Activated CD4-positive, alpha-beta T cell treated with anti-CD3 and anti-CD28 coated beads for 36 hours (primary cell): ENCODE data around the gene RBBP5. TPM values are rescaled to one million over a fixed set of nuclear protein-coding genes. Genes with fewer than 3 reads are reported as not detected.
A peak's percentile ranks its signal among the peaks of the same experiment; 100 is the strongest.
"Not testable (repeated sequence)": the region's sequence is repeated elsewhere in the genome, so short reads cannot be mapped to it uniquely, and the experiment has no call there.

Experiments used
- ATAC-seq: fragments of 200-7000 bp; cut with Tn5 transposase; one replicate; pipeline ENCODE4 v1.10.0; 2021; ENCODE audit warnings: mild to moderate bottlenecking, moderate library complexity
- CTCF ChIA-PET: fragments of 350-600 bp; sonication (Branson Sonifier 250); formaldehyde crosslinking; loops from one replicate; lab custom pipeline; 2021; ENCODE audit warnings: antibody characterized with exemption; lab: Charles Lee
- POLR2A ChIA-PET: fragments of 350-600 bp; sonication (Branson Sonifier 250); formaldehyde crosslinking; loops from one replicate; lab custom pipeline; 2021; ENCODE audit warnings: antibody characterized with exemption, inconsistent platforms; lab: Charles Lee
- DNase-seq: peaks from one replicate; pipeline ENCODE4 v3.0.0-alpha.2; 2020
- H3K27ac Mint-ChIP-seq: one replicate; pipeline ENCODE4 v1.8.0; 2021; ENCODE audit warnings: mixed read lengths
- H3K27me3 Mint-ChIP-seq: one replicate; pipeline ENCODE4 v1.8.0; 2021; ENCODE audit warnings: mixed read lengths
- H3K36me3 Mint-ChIP-seq: one replicate; pipeline ENCODE4 v1.8.0; 2021; ENCODE audit warnings: low read depth, mixed read lengths
- H3K4me1 Mint-ChIP-seq: one replicate; pipeline ENCODE4 v1.8.0; 2021; ENCODE audit warnings: mixed read lengths
- H3K4me3 Mint-ChIP-seq: one replicate; pipeline ENCODE4 v1.8.0; 2021; ENCODE audit warnings: mild to moderate bottlenecking, moderate library complexity, mixed read lengths
- H3K9me3 Mint-ChIP-seq: one replicate; pipeline ENCODE4 v1.8.0; 2021; ENCODE audit warnings: low read depth, mixed read lengths
- intact Hi-C, 2 experiments: fragments of 100-400 bp; cut with DNase I in 1 of 2; cut with micrococcal nuclease in 1 of 2; formaldehyde crosslinking; loops; one replicate each; pipeline versions ENCODE4 v1.14.2 to v1.15.1; 2022 to 2024; cut with DNase I, micrococcal nuclease
- total RNA-seq, 2 experiments: library from RNA; stranded (reverse); gene quantifications; one replicate each; pipeline ENCODE4 v1.2.3, GENCODE V29; 2021

RBBP5 gene, protein sequence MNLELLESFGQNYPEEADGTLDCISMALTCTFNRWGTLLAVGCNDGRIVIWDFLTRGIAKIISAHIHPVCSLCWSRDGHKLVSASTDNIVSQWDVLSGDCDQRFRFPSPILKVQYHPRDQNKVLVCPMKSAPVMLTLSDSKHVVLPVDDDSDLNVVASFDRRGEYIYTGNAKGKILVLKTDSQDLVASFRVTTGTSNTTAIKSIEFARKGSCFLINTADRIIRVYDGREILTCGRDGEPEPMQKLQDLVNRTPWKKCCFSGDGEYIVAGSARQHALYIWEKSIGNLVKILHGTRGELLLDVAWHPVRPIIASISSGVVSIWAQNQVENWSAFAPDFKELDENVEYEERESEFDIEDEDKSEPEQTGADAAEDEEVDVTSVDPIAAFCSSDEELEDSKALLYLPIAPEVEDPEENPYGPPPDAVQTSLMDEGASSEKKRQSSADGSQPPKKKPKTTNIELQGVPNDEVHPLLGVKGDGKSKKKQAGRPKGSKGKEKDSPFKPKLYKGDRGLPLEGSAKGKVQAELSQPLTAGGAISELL
- 10 to 100 TPM; 23.1 to 24.3 TPM for total RNA-seq

DNA sequence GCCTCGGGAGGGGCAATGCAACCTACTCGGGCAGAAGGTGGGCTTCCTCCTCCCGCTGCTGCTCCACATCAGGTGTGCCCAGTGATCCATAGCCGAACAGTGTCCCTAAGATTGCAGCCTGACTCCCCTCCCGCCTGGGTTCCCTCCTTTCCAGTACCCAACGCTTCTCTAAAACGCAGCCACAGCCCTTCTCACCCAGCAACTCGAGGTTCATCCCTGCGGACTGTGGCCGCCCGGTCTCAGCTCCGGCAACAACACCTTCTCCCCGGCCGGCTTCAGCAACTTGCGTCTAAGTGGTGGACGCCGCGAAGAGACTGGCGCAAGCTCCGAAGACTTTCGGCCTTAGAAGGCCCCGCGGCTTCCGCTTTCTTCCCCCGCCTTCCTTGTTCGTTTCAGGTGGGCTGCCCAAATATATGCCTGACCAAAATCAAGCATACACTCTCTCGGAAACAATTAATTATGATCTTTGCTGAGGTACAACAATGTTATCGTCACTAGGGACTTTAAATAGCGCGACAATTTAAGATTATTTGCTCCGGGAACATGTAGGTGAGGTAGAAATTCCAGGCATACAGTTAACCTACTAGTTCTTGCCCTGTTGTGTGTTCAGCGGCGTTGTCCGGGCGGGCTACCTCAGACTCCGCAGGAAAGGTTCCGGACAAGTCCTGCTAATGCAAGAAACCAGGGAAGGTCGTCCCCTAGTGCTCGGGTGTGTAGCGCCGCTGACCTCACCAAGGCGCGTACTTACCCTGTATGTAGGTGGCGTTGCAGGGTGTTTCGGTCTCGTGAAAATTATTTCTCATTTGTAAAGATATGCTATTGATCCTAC lies at the start of gene RBBP5:
RBBP5 (minus strand) TSS at position 319 of the 829 bp plus-strand sequence; CDS start at position 214, 105 bp downstream.
- no peaks in the 10 kb centered on the region for H3K9me3 Mint-ChIP-seq
- ATAC-seq (peak; percentile 98), DNase-seq (peak; percentile 96)
- H3K27me3 Mint-ChIP-seq = no peaks in the 10 kb centered on the region
- H3K4me3 Mint-ChIP-seq = peak within 1 kb of the TSS; percentile 98
- intact Hi-C loops = loop anchor here (1.0 to 5.0 kb wide), 14 partner anchors 19 to 711 kb away; partner anchors contain the start of genes DSTYK (in 2 of the 2), PPP1R15B (in 2 of the 2), ELK4 (in 1 of the 2) and NUAK2 (in 1 of the 2)
- H3K27ac Mint-ChIP-seq = peak within 1 kb of the TSS; percentile 100
- POLR2A ChIA-PET = interaction anchor here (0.6 to 1.5 kb wide), 4 partner anchors 12 to 627 kb away, joined by 3 to 4 read pairs (median 3); no protein-coding TSS in a partner anchor
- CTCF ChIA-PET = interaction anchor here (0.6 to 5.0 kb wide), 20 partner anchors 9 to 1935 kb away, joined by 3 to 26 read pairs (median 4); no protein-coding TSS in a partner anchor
- peaks cover 38% of the 10 kb centered on the region for H3K4me1 Mint-ChIP-seq
- H3K36me3 Mint-ChIP-seq = peaks cover 11% of the 10 kb centered on the region

DNA sequence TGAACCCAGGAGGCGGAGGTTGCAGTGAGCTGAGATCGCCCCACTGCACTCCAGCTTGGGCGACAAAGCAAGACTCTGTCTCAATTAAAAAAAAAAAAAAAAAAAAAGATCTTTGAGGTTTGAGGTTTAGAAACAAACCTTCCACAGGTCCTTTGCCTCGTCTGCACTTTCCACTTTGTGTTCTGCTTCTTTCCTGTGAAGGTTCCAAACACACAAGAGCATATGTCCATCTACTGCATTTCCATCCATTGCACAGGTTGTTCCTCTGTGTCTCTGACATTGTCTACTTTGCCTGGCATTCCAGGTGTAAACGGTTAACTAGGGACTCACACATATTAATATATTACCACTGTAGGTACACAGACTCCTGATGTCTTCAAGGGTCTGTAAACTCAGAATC lies 49.6 kb upstream of the RBBP5 start:
- ATAC-seq (no peak), DNase-seq (no peak)
- H3K36me3 Mint-ChIP-seq = peaks cover 39% of the 10 kb centered on the region
- no peaks in the 10 kb centered on the region for H3K9me3 Mint-ChIP-seq
- H3K27ac Mint-ChIP-seq = peak overlapping the region; percentile 3
- H3K4me1 Mint-ChIP-seq = peaks cover 31% of the 10 kb centered on the region
- no peaks in the 10 kb centered on the region for H3K27me3 Mint-ChIP-seq
- intact Hi-C loops = loop anchor here in 1 of 2 experiments (5.0 kb wide), 1 partner anchor 41 kb away; the partner anchor contains the start of gene DSTYK
- H3K4me3 Mint-ChIP-seq = no peak overlapping the region
- ChIA-PET POLR2A (interaction anchor here (0.6 kb wide), 1 partner anchor 114 kb away, joined by 3 read pairs; no protein-coding TSS in a partner anchor), CTCF (interaction anchor here (1.0 kb wide), 2 partner anchors 15 to 75 kb away, joined by 3 read pairs; no protein-coding TSS in a partner anchor)

DNA sequence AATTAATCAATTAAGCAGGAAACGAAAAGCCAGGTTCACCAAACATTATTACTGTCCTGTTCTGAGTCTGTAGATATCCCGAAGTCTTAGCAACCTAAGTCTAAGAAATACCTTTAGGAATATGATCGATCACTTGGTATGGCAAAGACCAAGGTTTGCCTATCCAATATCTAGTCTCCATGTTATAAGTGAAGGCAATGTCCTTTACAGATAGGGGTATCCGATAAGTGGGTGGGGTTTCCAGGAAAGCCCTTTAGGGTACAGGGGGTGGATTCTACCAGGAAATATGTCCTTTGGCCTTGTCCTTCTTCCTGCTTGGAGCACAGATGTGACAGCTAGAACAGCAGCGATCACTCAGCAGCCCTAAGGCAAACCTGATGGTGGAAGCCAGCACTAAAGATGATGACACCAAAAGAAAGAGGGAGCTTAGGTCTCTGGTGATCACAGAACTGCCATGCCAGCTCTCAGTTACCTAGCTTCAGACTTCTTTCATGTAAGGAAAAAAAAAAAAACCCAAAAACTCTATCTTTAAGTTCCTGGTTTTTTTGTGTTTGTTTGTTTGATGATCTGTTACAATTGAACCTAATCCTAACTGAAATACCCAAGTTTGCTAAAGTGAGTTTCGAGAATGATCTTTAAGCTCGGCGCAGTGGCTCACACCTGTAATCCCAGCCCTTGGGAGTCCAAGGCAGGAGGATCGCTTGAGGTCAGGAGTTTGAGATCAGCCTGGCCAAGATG lies 48.9 kb upstream of the RBBP5 start:
- ChIA-PET POLR2A (interaction anchor here (0.6 kb wide), 1 partner anchor 115 kb away, joined by 3 read pairs; no protein-coding TSS in a partner anchor), CTCF (interaction anchor here (0.7 to 1.0 kb wide), 3 partner anchors 16 to 367 kb away, joined by 3 read pairs; no protein-coding TSS in a partner anchor)
- ATAC-seq (no peak), DNase-seq (no peak)
- H3K4me3 Mint-ChIP-seq = no peak overlapping the region
- intact Hi-C loops = loop anchor here in 1 of 2 experiments (5.0 kb wide), 1 partner anchor 42 kb away; the partner anchor contains the start of gene DSTYK
- H3K36me3 Mint-ChIP-seq = peaks cover 41% of the 10 kb centered on the region
- no peaks in the 10 kb centered on the region for H3K9me3 Mint-ChIP-seq
- H3K4me1 Mint-ChIP-seq = peaks cover 29% of the 10 kb centered on the region
- H3K27me3 Mint-ChIP-seq = no peaks in the 10 kb centered on the region
- H3K27ac Mint-ChIP-seq = no peak overlapping the region

DNA sequence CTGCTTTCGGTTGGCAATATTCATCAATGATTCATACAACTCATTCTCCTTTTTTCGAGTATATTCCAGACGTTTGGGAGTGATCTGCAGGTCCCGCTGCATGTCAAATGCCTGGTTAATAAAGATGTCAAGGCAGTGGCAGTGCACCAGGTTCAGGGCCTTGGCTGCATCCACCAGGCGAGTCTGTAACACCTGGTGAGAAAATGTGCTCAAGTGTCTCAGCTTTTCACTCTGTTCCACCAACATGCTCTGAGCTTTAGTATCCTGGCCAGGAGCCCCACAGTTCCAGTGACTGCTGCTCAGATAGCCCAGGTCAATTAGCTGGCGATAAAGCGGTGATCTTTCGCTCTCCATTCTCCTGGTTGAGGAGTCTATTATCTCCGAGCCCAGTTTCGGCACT lies 47.5 kb upstream of the RBBP5 start:
- ChIA-PET POLR2A (no interaction called here), CTCF (interaction anchor here (0.7 to 1.3 kb wide), 3 partner anchors 84 to 197 kb away, joined by 3 to 5 read pairs (median 3); no protein-coding TSS in a partner anchor)
- H3K27me3 Mint-ChIP-seq = no peaks in the 10 kb centered on the region
- peaks cover 46% of the 10 kb centered on the region for H3K36me3 Mint-ChIP-seq
- H3K4me3 Mint-ChIP-seq = no peak overlapping the region
- DNase-seq = no peak
- H3K9me3 Mint-ChIP-seq = no peaks in the 10 kb centered on the region
- H3K4me1 Mint-ChIP-seq = peaks cover 27% of the 10 kb centered on the region
- no peak for ATAC-seq
- intact Hi-C loops = no loop called here
- no peak overlapping the region for H3K27ac Mint-ChIP-seq

DNA sequence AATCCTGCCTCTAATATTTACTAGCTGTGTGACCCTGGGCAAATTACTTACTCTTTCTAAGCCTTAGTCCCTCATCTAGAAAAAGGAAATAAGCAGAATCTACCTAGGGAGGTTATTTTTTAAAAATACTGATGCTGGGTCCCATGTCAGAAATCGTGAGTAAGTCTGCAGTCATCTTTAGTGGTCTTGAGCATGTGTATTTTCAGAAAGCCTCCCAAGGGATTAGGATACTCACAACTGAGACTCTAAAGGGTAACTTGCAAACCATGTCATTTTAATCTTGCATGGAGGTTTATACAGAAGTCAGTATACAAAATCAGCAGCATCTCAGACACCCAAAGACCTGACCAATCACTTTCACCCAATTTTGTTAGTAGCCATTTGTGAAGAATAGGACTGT lies 46.5 kb upstream of the RBBP5 start:
- no peak for ATAC-seq
- Mint-ChIP-seq H3K27ac (no peak overlapping the region), H3K9me3 (no peaks in the 10 kb centered on the region), H3K4me3 (no peak overlapping the region), H3K27me3 (no peaks in the 10 kb centered on the region), H3K36me3 (peaks cover 54% of the 10 kb centered on the region), H3K4me1 (peaks cover 24% of the 10 kb centered on the region)
- no peak for DNase-seq
- CTCF ChIA-PET = interaction anchor here (0.5 to 1.3 kb wide), 3 partner anchors 87 to 402 kb away, joined by 3 to 5 read pairs (median 3); no protein-coding TSS in a partner anchor
- intact Hi-C loops = no loop called here
- POLR2A ChIA-PET = no interaction called here

DNA sequence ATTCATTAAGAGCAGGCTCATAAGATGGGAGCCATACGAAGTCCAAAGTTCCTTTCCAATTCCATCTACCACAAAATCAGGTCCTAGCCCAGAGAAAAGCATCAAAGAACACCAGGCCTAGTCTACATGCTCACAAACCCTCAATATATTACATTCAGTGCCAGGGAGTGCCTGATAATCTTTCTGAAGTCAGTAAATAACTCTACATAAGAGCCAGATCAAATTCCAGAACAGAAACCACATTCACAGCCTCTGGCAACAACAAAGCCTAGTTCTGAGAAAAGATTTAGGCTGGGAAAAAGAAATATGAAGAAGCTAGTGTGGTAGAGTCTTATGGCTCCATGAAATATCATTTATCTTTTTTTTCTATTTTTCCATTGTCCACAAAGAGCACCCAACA lies 40.5 kb upstream of the RBBP5 start:
- no peak for ATAC-seq
- H3K4me1 Mint-ChIP-seq = no peaks in the 10 kb centered on the region
- H3K27me3 Mint-ChIP-seq = no peaks in the 10 kb centered on the region
- H3K27ac Mint-ChIP-seq = no peak overlapping the region
- peaks cover 63% of the 10 kb centered on the region for H3K36me3 Mint-ChIP-seq
- CTCF ChIA-PET = interaction anchor here (0.7 to 2.2 kb wide), 4 partner anchors 17 to 955 kb away, joined by 3 to 8 read pairs (median 4); no protein-coding TSS in a partner anchor
- no peak for DNase-seq
- POLR2A ChIA-PET = no interaction called here
- H3K4me3 Mint-ChIP-seq = no peak overlapping the region
- H3K9me3 Mint-ChIP-seq = no peaks in the 10 kb centered on the region
- intact Hi-C loops = no loop called here

DNA sequence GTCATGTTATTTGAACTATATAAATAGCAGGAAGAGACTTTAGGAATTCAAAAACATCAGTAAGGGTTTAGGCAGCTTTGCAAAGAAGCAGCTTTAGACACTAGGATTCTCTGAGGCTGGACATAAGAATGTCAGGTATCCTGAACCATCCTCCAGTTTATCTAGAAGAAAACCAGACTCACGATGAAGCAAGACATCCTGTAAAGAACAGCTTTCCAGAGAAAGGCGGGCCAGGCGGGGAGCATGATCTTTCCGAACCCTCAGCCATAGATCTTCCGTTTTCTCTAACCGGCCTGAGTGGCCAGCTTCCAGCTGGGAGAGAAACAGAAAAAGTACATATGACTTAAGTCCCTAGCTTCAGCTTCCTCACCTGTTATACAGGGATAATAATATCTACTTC lies 39.3 kb upstream of the RBBP5 start:
- Mint-ChIP-seq H3K4me1 (no peaks in the 10 kb centered on the region), H3K27me3 (no peaks in the 10 kb centered on the region), H3K27ac (no peak overlapping the region), H3K9me3 (peaks cover 11% of the 10 kb centered on the region), H3K4me3 (no peak overlapping the region), H3K36me3 (peaks cover 70% of the 10 kb centered on the region)
- no peak for ATAC-seq
- ChIA-PET CTCF (interaction anchor here (0.6 kb wide), 1 partner anchor 42 kb away, joined by 3 read pairs; no protein-coding TSS in a partner anchor), POLR2A (no interaction called here)
- no peak for DNase-seq
- intact Hi-C loops = no loop called here

DNA sequence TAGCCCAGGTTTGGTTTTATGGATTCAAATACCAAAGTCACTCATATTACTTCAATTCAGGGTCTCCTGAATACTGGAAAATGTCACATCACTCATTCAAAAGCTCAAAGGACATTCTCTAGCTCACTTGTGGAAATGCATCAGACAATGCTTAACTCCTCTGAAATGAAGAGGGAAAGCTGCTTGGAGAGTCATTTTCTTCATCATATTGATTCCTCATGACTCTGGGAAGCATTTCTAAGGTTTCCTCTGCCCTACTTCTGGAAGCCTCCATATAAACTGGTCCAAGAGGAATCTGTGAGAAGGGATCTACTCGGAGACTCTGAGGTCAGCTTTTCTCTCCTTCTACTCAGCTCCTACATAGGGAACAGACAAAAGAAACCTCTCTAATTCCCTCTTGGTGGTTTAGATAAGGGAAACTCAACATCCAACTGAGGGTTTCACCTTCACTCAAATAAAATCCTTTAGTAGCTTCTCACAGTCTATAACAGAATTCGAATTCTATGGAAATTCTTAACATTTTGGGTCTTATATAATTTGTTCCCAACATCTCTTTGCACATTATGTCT lies 36.4 kb upstream of the RBBP5 start:
- no peak for ATAC-seq
- Mint-ChIP-seq H3K27ac (no peak overlapping the region), H3K9me3 (peaks cover 15% of the 10 kb centered on the region), H3K4me3 (no peak overlapping the region), H3K4me1 (no peaks in the 10 kb centered on the region), H3K36me3 (peaks cover 79% of the 10 kb centered on the region), H3K27me3 (no peaks in the 10 kb centered on the region)
- POLR2A ChIA-PET = interaction anchor here (0.6 to 1.1 kb wide), 2 partner anchors 17 to 37 kb away, joined by 4 to 10 read pairs; no protein-coding TSS in a partner anchor
- CTCF ChIA-PET = interaction anchor here (1.1 to 2.2 kb wide), 7 partner anchors 9 to 98 kb away, joined by 3 to 9 read pairs (median 4); no protein-coding TSS in a partner anchor
- DNase-seq = no peak
- intact Hi-C loops = no loop called here

DNA sequence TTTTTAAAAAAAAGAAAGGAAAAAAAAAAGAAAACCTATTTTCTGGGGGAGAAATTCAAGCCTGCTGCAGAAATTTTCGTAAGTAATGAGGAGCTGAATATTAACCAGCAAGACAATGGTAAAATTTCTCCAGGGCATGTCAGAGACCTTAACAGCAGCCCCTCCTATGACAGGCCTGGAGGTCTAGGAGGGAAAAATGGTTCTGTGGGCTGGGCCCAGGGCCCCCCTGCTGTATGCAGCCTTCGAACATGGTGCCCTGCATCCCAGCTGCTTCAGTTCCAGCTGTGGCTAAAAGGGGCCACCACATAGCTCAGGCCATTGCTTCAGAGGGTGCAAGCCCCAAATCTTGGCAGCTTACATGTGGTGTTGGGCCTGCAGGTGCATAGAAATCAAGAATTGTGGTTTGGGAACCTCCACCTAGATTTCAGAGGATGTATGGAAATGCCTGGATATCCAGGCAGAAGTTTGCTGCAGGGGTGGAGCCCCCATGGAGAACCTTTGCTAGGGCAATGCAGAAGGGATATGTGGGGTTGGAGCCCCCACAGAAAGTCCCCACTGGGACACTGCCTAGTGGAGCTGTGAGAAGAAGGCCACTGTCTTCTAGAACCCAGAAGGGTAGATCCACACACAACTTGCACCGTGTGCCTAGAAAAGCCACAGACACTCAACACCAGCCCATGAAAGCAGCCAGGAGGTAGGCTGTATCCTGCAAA lies 34.0 kb upstream of the RBBP5 start:
- ATAC-seq, H3K4me1 Mint-ChIP-seq, intact Hi-C loops, H3K27me3 Mint-ChIP-seq, H3K4me3 Mint-ChIP-seq, H3K27ac Mint-ChIP-seq, DNase-seq: not testable (repeated sequence)
- POLR2A ChIA-PET = interaction anchor here (0.6 kb wide), 1 partner anchor 581 kb away, joined by 5 read pairs; no protein-coding TSS in a partner anchor
- Mint-ChIP-seq H3K36me3 (peaks cover 67% of the 10 kb centered on the region), H3K9me3 (peaks cover 15% of the 10 kb centered on the region)
- CTCF ChIA-PET = interaction anchor here (0.9 to 1.2 kb wide), 3 partner anchors 9 to 100 kb away, joined by 3 to 5 read pairs (median 5); no protein-coding TSS in a partner anchor
